NCI-H524 treated with DMSO at 0.1 percent for 48 hours (cell line): ENCODE data around the gene MSRB3.

ENCODE experiments used
- DNase-seq: peaks from one replicate; lab custom pipeline; 2025; lab: John Stamatoyannopoulos, UW

Gene MSRB3

DNA sequence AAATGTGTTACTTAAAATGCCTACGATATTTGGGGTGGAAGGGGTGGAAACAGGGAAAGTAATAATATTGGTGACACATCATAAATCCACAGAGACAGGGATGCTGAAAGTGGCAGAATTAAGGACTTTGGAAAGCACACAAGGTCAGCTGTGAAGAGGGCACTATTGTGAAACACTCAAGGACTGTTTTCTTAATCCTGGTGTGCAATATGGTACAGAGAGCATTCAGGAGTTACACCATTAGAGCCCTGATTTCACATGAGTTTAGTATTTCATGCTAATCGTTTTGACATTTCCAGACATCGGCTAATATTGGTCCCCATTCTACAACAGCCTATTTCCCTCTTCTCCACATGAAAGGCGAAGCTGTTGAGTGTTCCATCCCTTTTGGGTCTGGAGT lies 219.2 kb downstream of the MSRB3 start:
- no peak for DNase-seq

DNA sequence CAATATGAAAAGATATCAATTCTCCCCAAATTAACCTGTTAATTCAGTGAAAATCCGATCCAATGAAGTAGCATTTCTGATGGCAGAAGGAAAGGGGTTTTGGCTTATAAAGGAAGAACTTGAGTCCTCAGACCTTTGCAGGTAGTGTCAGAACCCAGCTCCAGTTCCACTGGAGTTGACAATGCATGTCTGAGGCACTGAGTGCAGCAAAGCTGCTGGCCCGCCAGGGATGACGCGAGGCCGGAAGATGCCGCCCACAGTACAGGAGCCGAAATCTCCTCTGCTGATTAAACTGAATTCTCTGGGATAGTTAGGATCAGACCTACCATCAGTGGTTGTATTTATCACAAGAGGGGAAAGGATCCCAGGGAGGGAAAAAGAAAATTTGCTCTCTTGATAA lies 220.7 kb downstream of the MSRB3 start:
- DNase-seq: no peak

DNA sequence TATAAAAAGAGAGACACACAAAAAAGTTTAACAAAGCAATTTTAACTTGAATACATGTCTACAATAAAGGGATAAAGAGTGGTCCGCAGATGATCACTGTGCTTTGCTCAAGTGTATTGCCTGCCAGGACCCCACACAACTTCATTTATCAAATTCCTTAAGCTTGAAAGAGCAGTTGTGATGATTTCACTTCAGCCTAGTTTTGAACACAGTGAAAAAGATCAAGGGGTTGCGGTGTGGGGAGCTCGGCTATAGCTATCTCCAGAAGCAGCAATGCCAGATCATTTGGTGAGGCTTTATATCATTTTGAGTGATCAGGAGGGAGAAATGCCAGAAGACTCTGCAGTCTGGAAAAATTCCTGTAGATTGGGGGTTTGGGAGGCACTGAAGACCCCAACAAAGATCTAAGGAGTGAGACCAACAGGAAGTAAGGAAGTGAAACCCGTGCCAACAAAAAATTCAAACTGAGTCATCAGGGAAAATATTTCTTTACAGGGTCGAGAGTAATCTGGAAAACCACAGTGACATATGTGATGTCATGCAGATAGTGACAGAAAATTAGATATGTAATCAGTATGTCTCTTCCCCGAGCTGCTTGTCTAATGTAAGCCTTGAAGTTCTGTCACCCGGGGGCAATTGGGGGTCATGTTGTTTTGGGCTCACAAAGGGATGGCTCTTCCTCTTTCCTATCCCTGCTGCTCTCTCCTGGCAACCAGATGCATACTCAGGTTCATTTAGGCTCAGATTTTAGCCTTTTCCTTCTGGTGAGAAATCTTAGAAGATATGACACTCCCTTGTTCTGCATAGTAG lies 221.8 kb downstream of the MSRB3 start:
- no peak for DNase-seq

DNA sequence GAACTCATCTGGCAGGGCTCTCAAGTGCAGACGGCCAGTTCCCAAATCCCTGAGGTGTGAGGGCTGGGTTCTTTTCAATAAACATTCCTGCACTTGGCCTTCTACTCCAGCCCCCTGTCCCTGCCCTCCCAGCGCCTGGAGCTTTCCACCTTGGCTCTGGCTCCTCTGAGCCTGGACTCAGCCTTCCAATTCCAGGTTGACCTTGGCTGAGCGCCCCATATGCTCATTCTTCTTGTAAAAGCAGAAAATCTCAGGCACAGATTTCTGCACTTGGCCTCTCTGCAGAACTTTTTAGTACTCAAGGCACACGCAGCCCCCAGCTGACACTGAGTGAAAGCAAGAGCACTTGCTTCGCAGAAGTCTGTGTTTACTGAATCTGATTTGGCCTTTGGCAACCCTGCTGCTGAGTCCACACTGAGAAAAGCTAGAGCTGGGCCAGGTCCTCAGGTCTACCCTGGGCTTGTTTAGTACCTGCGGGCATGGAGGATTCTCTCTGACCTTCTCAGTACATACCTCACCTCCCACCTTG lies 222.7 kb downstream of the MSRB3 start:
- DNase-seq: no peak

DNA sequence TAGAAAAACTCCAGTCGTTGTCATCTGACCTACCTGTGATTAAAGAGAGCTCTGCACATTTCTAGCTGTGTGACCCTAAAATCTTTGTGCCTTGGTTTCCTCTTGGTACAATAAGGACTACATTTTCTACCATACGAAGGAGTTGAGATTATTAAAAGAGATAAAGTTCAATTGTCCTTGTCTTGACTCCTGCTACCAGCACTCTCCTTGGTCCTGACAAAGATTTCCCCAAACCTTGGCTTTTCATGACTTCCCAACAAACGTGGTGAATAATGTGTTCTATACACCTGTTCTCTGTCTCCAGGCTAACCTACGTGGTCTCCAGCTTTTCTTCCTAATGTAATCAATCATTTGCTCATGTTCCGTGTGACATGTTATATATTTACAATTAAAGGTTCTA lies 223.5 kb downstream of the MSRB3 start:
- no peak for DNase-seq

DNA sequence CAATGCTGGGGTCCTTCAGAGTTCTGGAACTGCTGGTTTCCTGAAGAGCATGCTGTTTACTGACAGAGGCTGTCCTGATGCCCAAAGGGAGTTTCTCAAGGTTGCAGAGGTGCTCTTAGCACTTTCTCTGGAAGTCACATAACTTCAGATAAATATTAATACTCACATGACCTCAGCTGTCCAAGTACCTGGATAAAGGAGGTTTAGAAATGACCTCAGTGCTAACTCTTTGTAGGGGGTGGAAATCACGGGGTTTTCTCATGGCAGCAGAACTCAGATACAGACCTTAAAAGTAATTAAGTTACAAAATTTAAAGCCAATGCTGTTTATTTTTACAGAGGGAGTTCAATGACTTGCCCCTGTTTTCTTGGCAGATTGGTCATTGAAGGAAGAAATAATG lies 225.9 kb downstream of the MSRB3 start:
- DNase-seq: no peak

DNA sequence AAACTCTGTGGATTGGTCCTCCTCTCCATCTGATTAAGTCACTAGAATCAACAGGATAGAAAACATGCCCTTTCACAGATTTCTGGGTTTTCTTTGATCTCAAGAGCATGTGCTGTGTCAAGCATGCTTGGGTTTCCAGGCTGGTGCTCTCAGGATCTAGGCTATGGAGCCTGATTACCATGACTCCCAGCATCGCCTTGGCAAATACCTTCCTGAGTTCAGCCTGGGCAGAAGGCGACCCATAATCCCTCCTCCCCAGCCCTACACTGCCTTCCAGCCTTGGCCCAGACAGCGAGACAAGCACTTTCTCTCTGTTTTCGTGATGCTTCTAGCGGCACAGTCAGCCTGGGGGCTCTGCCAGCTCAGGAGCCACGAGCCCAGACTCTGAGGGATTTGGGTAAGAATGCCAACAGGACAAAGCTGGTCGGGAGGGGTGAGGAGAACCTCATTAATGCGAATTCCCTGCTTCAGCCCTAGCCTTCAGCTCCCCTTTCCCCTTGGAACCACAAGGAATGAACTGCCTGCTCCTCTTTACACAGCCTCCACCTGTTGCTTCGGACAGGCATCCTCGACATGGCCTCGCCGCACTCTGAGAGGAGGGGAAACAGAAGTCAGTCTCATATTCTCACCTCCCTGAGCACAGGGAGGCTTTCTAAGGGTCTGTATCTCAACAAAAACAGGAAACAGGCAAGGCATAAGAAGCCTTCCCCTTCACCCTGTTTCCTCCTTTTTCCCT lies 227.1 kb downstream of the MSRB3 start:
- no peak for DNase-seq

DNA sequence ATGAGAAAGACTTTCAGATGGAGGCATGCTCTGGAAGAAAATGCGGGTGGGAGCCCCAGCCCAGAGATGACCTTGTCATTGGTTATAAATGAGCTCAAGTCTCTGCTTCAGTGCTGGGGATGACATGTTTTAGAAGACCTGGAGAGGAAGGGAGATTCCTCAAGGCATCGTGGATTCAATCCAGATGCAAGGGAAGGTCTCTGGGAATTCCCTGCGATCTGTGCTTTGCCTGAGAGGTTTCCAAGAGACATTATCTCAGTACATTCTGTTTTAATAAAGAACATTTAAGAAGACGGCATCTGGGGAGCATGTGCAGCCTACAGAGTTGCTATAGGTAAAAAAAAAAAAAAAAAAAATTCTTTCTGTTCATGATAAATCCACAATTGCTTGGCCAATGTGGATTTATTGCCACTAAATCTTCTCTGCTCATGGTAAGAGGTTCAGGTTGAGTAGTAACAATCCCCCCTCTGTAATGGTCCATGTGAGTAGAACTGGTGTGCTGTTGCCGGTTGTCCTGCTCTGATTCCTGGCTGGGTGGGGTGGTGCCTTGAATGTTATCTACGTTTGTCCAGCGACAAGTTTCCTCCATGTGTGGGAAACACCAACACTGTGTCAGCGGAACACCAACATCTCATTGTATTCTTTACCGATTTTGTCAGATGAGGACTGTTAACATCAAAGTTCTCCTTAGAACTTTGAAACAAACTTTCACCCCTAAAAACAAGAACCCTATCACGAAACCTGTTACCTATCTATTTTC lies 230.0 kb downstream of the MSRB3 start:
- DNase-seq: no peak

DNA sequence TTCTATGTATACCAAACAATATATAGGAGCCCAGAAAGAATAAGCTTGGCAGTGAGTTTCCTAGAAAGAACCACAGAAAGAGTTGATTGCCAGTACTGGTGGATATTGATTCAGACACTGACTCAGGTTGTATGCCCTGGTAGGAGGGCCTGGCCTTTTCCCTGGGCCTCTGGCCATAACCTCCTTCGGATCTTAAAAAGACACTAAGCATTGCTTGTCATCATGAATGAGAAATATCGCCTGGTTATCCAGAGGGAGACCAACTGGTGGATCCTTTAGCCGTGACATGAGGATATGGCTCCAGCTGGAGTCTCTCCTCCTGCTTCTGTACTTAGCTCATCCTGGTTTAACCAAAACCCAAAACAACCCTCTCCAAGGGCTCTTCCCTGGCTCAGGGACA lies 231.5 kb downstream of the MSRB3 start:
- DNase-seq: no peak

DNA sequence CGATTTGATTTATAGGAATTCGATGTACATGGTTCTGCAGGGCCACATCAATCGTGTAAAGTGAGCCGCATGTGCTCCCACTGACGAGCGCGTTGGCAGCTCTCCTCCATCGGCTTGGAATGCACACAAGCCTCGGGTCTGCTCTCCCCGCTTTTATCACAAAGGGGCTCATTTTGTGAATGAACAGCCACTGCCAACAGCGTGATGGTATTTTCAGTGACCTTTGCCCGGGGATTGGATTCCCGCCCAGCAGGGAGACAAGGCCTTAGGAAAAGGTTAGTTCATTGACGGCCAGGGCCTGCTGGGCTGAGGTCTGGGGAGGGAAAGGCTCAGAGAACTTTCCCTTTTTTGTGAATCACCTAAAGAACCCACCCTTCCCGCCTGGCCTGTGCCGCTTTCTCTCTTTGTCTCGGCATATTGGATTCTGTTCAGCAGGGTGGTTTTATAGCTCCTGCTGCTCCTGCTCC lies 232.1 kb downstream of the MSRB3 start:
- DNase-seq: no peak

DNA sequence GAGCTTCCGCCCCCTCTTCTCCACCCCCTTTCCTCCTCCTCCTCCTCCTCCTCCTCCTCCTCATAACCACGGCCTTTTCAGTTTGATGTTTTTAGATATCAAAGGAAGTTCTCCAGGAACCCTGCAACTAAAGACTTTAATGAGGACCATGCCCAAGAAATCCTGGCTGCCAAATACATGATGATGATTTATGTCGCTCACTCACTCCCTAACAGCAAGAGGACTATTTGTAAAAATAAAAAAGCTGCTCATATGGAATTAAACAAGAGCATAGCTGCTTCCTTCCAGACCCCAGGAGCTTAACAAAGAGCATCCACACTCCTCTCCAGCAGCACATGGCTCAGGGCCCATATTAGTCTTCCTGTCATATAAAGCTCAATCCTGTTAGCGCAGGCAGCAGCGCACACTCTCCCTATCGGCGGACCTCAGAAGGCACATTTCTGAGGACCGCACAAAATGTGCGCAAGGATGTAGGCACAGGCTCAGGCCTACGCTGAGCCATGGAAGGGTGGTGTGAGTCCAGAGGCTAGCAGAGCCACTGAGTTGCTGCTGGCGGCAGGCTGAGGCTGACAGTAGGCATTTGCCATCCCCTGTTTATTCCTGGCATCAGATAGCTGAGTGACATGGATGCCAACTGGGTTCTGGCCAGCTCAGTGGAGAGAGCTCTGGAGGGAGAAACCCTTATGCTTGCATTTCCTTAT lies 232.8 kb downstream of the MSRB3 start:
- no peak for DNase-seq

DNA sequence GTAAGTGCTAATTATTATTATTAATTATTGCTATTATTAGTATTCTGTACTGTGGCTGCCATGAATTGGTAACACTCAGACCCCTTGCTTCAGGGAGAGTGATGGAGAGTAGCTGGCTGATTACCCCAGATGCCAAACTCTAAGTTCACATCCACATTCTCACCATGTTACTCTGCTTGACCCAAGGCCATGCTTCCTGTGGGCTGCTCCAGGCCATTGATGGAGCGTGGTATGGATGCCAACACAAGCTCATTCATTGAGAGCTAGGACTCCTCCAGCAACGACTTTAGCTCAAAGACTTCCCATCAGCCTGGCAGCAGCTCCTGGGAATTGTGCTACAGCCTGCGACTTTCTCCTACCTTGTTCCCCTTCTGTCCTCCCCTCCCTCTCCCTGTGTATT lies 233.4 kb downstream of the MSRB3 start:
- DNase-seq: no peak
